B cell (primary cell): ENCODE measurements around the gene MYDGF. TPM values are rescaled to one million over a fixed set of nuclear protein-coding genes. Genes with fewer than 3 reads are reported as not detected.
A peak's percentile ranks its signal among the peaks of the same experiment; 100 is the strongest.

Experiments used
- ATAC-seq: fragments of 200-7000 bp; cut with Tn5 transposase; one replicate; pipeline ENCODE4 v1.10.0; 2021; ENCODE audit warnings: low read depth, mild to moderate bottlenecking, moderate number of reproducible peaks, moderate library complexity
- CTCF ChIA-PET: fragments of 350-600 bp; sonication (Branson Sonifier 250); formaldehyde crosslinking; loops from one replicate; lab custom pipeline; 2021; ENCODE audit warnings: antibody characterized with exemption, inconsistent platforms; lab: Charles Lee
- POLR2A ChIA-PET: fragments of 350-600 bp; sonication (Branson Sonifier 250); formaldehyde crosslinking; loops from one replicate; lab custom pipeline; 2021; ENCODE audit warnings: antibody characterized with exemption; lab: Charles Lee
- DNase-seq: peaks from one replicate; pipeline ENCODE4 v3.0.0; 2013
- H2AFZ ChIP-seq: 2 replicates; pipeline ENCODE4 v1.6.1; 2012; ENCODE audit warnings: mild to moderate bottlenecking, low read depth, low read length; ENCODE audit not compliant: insufficient read depth, poor library complexity, severe bottlenecking
- H3K27ac ChIP-seq, 2 donors: 1 replicate in 1 of 2; 2 replicates in 1 of 2; pipeline ENCODE4 v1.5.1; 2012 to 2013; ENCODE audit warnings: low read length in 2 of 2, mild to moderate bottlenecking in 2 of 2, moderate library complexity in 1 of 2
- H3K27me3 ChIP-seq, 4 experiments: fragments of 200-600 bp in 1 of 4; sonication (generic) in 1 of 4; replicated peaks in 1 of 4; 1 replicate in 2 of 4; 2 replicates in 2 of 4; pipeline versions ENCODE4 v1.6.1 to v1.7.0; 2013 to 2016; ENCODE audit warnings: low read length in 3 of 4, mild to moderate bottlenecking in 2 of 4, mixed read lengths in 1 of 4, moderate library complexity in 1 of 4; ENCODE audit not compliant: insufficient read depth in 4 of 4, control insufficient read depth in 3 of 4; ENCODE audit errors: control extremely low read depth in 1 of 4
- H3K36me3 ChIP-seq, 2 experiments: replicated peaks in 1 of 2; 1 replicate in 1 of 2; 2 replicates in 1 of 2; pipeline versions ENCODE4 v1.6.1 to v1.7.1; 2013; ENCODE audit warnings: low read length in 1 of 2; ENCODE audit not compliant: insufficient read depth in 2 of 2, control insufficient read depth in 1 of 2; ENCODE audit errors: control extremely low read depth in 1 of 2, extremely low read depth in 1 of 2
- H3K4me1 ChIP-seq, 2 donors: fragments of 200-600 bp in 1 of 2; sonication (generic) in 1 of 2; 1 replicate in 1 of 2; 2 replicates in 1 of 2; pipeline versions ENCODE4 v1.5.1 to v1.6.1; 2013 to 2017; ENCODE audit warnings: low read length in 2 of 2; ENCODE audit not compliant: control insufficient read depth in 2 of 2, insufficient read depth in 2 of 2
- H3K4me2 ChIP-seq: replicated peaks from 2 replicates; pipeline ENCODE3; 2012; ENCODE audit warnings: mild to moderate bottlenecking, low read depth, low read length; ENCODE audit not compliant: poor library complexity, severe bottlenecking
- H3K4me3 ChIP-seq, 5 experiments: fragments of 200-600 bp in 1 of 5; sonication (generic) in 1 of 5; 1 replicate in 3 of 5; 2 replicates in 2 of 5; pipeline versions ENCODE4 v1.5.1 to v1.7.0; 2011 to 2016; ENCODE audit warnings: low read length in 4 of 5, mild to moderate bottlenecking in 4 of 5, low read depth in 2 of 5, control low read depth in 1 of 5, moderate library complexity in 1 of 5; ENCODE audit not compliant: insufficient read depth in 1 of 5; ENCODE audit errors: control extremely low read depth in 1 of 5, extremely low read depth in 1 of 5
- H3K79me2 ChIP-seq: fragments of 200-600 bp; sonication (generic); one replicate; pipeline ENCODE4 v1.6.0; 2016; ENCODE audit warnings: low read length; ENCODE audit not compliant: control insufficient read depth, insufficient read depth
- H3K9ac ChIP-seq: fragments of 200-600 bp; sonication (generic); 2 replicates; pipeline ENCODE4 v1.6.1; 2017; ENCODE audit warnings: mild to moderate bottlenecking, low read length, moderate library complexity
- H3K9me3 ChIP-seq, 3 donors: one replicate each; pipeline versions ENCODE4 v1.6.1 to v1.7.1; 2013; ENCODE audit warnings: low read length in 2 of 3; ENCODE audit not compliant: control insufficient read depth in 2 of 3, insufficient read depth in 1 of 3; ENCODE audit errors: control extremely low read depth in 1 of 3
- H4K20me1 ChIP-seq: 2 replicates; pipeline ENCODE4 v1.6.0; 2012; ENCODE audit warnings: mild to moderate bottlenecking, low read length; ENCODE audit not compliant: insufficient read depth, control insufficient read depth, poor library complexity, severe bottlenecking
- H3K27ac Mint-ChIP-seq: one replicate; pipeline ENCODE4 v1.8.0; 2021; ENCODE audit warnings: mixed read lengths
- H3K27me3 Mint-ChIP-seq: one replicate; pipeline ENCODE4 v1.8.0; 2021; ENCODE audit warnings: mixed read lengths
- H3K4me1 Mint-ChIP-seq: one replicate; pipeline ENCODE4 v1.8.0; 2021; ENCODE audit warnings: mixed read lengths
- H3K4me3 Mint-ChIP-seq: one replicate; pipeline ENCODE4 v1.8.0; 2021; ENCODE audit warnings: mixed read lengths
- H3K9me3 Mint-ChIP-seq: one replicate; pipeline ENCODE4 v1.8.0; 2022; ENCODE audit warnings: mixed read lengths; ENCODE audit not compliant: insufficient read depth
- EZH2 ChIP-seq: IDR thresholded peaks from 2 replicates; pipeline ENCODE4 v1.6.1; 2012; ENCODE audit warnings: borderline replicate concordance, low read depth, mild to moderate bottlenecking, moderate library complexity, low read length; ENCODE audit not compliant: insufficient read depth, poor library complexity, severe bottlenecking
- WGBS: methylation state at CpG from one replicate; pipeline ENCODE4 v1.1.5; 2013; ENCODE audit warnings: missing lambda C conversion rate; ENCODE audit not compliant: insufficient coverage; 5-methylcytosine and 5-hydroxymethylcytosine counted together
- intact Hi-C: fragments of 100-400 bp; cut with micrococcal nuclease; formaldehyde crosslinking; loops from one replicate; pipeline ENCODE4 v1.10.0; 2022
- polyA minus RNA-seq: library from RNA; depleted of rRNA, polyadenylated mRNA; stranded (reverse); fragments of >200 nt; gene quantifications from 2 replicates; pipeline ENCODE4 v1.2.3, GENCODE V29; 2012
- polyA plus RNA-seq: library from polyadenylated mRNA; depleted of rRNA; stranded (reverse); fragments of >200 nt; gene quantifications from 2 replicates; pipeline ENCODE4 v1.2.3, GENCODE V29; 2012
- total RNA-seq, 2 donors: library from RNA; stranded (reverse); fragments of 120-200 nt in 1 of 2; gene quantifications; 1 replicate in 1 of 2; 2 replicates in 1 of 2; pipeline versions ENCODE4 v1.2.3 to v1.2.4, GENCODE V29; 2013 to 2022
- TF ChIP-seq, protein P1 (sequence below): fragments of 200-600 bp; IDR thresholded peaks from one replicate; pipeline ENCODE4 v1.8.0; 2022; ENCODE audit warnings: antibody characterized with exemption, mild to moderate bottlenecking

Gene MYDGF
- 18.1 and 21.2 TPM in 2 replicates for total RNA-seq
- total RNA-seq (2013): 31.4 TPM
- polyA plus RNA-seq: 29.9 and 42.3 TPM in 2 replicates
- 66.4 and 71.6 TPM in 2 replicates for polyA minus RNA-seq

GRCh38 chr19:4669723-4670480 lies at the start of gene MYDGF:
Gene MYDGF, minus strand, starts transcription at chr19:4670342. Its CDS starts 8 bp downstream, at chr19:4670334.
- Histone ChIP-seq H3K4me3 (peak within 1 kb of the TSS; percentile 33 to 84 (median 79)), H3K36me3 (peaks cover 3 to 19% of the 10 kb centered on the region in 2 experiments), H3K27me3 (no peaks in the 10 kb centered on the region), H3K9me3 (peaks cover 0 to 5% (median 0%) of the 10 kb centered on the region in 3 donors), H3K4me1 (peaks cover 10 to 18% of the 10 kb centered on the region in 2 donors), H3K27ac (peak within 1 kb of the TSS; percentile 6 to 87), H4K20me1 (peaks cover 10% of the 10 kb centered on the region), H2AFZ (peak within 1 kb of the TSS; percentile 91), H3K79me2 (peaks cover 9% of the 10 kb centered on the region), H3K9ac (peak within 1 kb of the TSS; percentile 81), H3K4me2 (peak within 1 kb of the TSS; percentile 93)
- intact Hi-C loops: loop anchor here (1.0 kb wide), 4 partner anchors 31 to 199 kb away; partner anchors contain the start of genes FEM1A and TNFAIP8L1
- peak; percentile 98 for ATAC-seq
- peak; percentile 93 for DNase-seq
- CTCF ChIA-PET: interaction anchor here (0.6 kb wide), 1 partner anchor 153 kb away, joined by 3 read pairs; no protein-coding TSS in a partner anchor
- Mint-ChIP-seq H3K27me3 (no peaks in the 10 kb centered on the region), H3K4me3 (peak within 1 kb of the TSS; percentile 88), H3K9me3 (no peaks in the 10 kb centered on the region), H3K4me1 (peaks cover 20% of the 10 kb centered on the region), H3K27ac (peak within 1 kb of the TSS; percentile 78)
- POLR2A ChIA-PET: interaction anchor here (0.5 to 1.3 kb wide), 3 partner anchors 121 to 1134 kb away, joined by 6 to 8 read pairs (median 6); partner anchors contain the start of gene FEM1A
- WGBS: under 1% methylated on average over 74 of the region's 75 CpGs
- no peak for TF ChIP-seq EZH2
- TF ChIP-seq, protein P1, sequence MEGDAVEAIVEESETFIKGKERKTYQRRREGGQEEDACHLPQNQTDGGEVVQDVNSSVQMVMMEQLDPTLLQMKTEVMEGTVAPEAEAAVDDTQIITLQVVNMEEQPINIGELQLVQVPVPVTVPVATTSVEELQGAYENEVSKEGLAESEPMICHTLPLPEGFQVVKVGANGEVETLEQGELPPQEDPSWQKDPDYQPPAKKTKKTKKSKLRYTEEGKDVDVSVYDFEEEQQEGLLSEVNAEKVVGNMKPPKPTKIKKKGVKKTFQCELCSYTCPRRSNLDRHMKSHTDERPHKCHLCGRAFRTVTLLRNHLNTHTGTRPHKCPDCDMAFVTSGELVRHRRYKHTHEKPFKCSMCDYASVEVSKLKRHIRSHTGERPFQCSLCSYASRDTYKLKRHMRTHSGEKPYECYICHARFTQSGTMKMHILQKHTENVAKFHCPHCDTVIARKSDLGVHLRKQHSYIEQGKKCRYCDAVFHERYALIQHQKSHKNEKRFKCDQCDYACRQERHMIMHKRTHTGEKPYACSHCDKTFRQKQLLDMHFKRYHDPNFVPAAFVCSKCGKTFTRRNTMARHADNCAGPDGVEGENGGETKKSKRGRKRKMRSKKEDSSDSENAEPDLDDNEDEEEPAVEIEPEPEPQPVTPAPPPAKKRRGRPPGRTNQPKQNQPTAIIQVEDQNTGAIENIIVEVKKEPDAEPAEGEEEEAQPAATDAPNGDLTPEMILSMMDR: no peak

- Mint-ChIP-seq H3K4me1 (peaks cover 37% of the 10 kb centered on the region), H3K27ac (no peak overlapping the region), H3K4me3 (no peak overlapping the region), H3K9me3 (no peaks in the 10 kb centered on the region), H3K27me3 (peaks cover under 1% of the 10 kb centered on the region)
- H4K20me1 ChIP-seq: peaks cover 45% of the 10 kb centered on the region
- peaks cover 52% of the 10 kb centered on the region for H3K79me2 ChIP-seq
- POLR2A ChIA-PET: no interaction called here
- 91% methylated on average over 9 of the region's 11 CpGs for WGBS
- ATAC-seq (no peak), DNase-seq (no peak)
- H3K4me3 ChIP-seq: no peak overlapping the region
- no peak overlapping the region for H3K4me2 ChIP-seq
- no peaks in the 10 kb centered on the region for H3K9me3 ChIP-seq
- H2AFZ ChIP-seq: no peak overlapping the region
- H3K27me3 ChIP-seq: no peaks in the 10 kb centered on the region
- H3K4me1 ChIP-seq: peaks cover 15 to 17% of the 10 kb centered on the region in 2 donors
- H3K36me3 ChIP-seq: peaks cover 0 to 51% of the 10 kb centered on the region in 2 experiments
- H3K27ac ChIP-seq: no peak overlapping the region
- intact Hi-C loops: no loop called here
- H3K9ac ChIP-seq: no peak overlapping the region
- TF ChIP-seq, protein P1: no peak
- TF ChIP-seq EZH2: no peak
- CTCF ChIA-PET: interaction anchor here (1.4 kb wide), 1 partner anchor 71 kb away, joined by 4 read pairs; no protein-coding TSS in a partner anchor
Observed at GRCh38 chr19:4719499-4719866, 49.3 kb upstream of the MYDGF start.
